ENCODE results near the gene ECT2L.
A peak's percentile ranks its signal among the peaks of the same experiment; 100 is the strongest.

Gene ECT2L

GRCh38 chr6:138805016-138805765, 9.3 kb downstream of the ECT2L start:
- no peak for DNase-seq

- no peak for DNase-seq
Observed at GRCh38 chr6:138806889-138807288, 11.0 kb downstream of the ECT2L start.

- no peak for DNase-seq
Observed at GRCh38 chr6:138809677-138810076, 13.8 kb downstream of the ECT2L start.

- no peak for DNase-seq
Observed at GRCh38 chr6:138811866-138812265, 16.0 kb downstream of the ECT2L start.

- DNase-seq: no peak
Observed at GRCh38 chr6:138814179-138814834, 18.4 kb downstream of the ECT2L start.

GRCh38 chr6:138815221-138815620, 19.3 kb downstream of the ECT2L start:
- no peak for DNase-seq

GRCh38 chr6:138815797-138816528, 20.1 kb downstream of the ECT2L start:
- DNase-seq: no peak

GRCh38 chr6:138817799-138818198, 21.9 kb downstream of the ECT2L start:
- DNase-seq: peak; percentile 7

- peak; percentile 26 for DNase-seq
Observed at GRCh38 chr6:138818496-138819194, 22.8 kb downstream of the ECT2L start.

- DNase-seq: no peak
Observed at GRCh38 chr6:138821519-138821918, 25.6 kb downstream of the ECT2L start.

- peak; percentile 20 for DNase-seq
Observed at GRCh38 chr6:138824482-138825144, 28.7 kb downstream of the ECT2L start.

- no peak for DNase-seq
Observed at GRCh38 chr6:138830248-138830647, 34.4 kb downstream of the ECT2L start.

- DNase-seq: no peak
Observed at GRCh38 chr6:138832182-138832581, 36.3 kb downstream of the ECT2L start.

GRCh38 chr6:138833816-138834539, 38.1 kb downstream of the ECT2L start:
- DNase-seq: no peak

GRCh38 chr6:138837246-138837645, 41.4 kb downstream of the ECT2L start:
- DNase-seq: no peak

- no peak for DNase-seq
Observed at GRCh38 chr6:138844192-138844591, 48.3 kb downstream of the ECT2L start.

GRCh38 chr6:138847884-138848283, 52.0 kb downstream of the ECT2L start:
- no peak for DNase-seq

GRCh38 chr6:138848461-138848860, 52.6 kb downstream of the ECT2L start:
- no peak for DNase-seq

GRCh38 chr6:138849791-138850190, 53.9 kb downstream of the ECT2L start:
- no peak for DNase-seq

- no peak for DNase-seq
Observed at GRCh38 chr6:138856654-138857053, 60.8 kb downstream of the ECT2L start.

- no peak for DNase-seq
Observed at GRCh38 chr6:138857775-138858174, 61.9 kb downstream of the ECT2L start.

- no peak for DNase-seq
Observed at GRCh38 chr6:138862456-138862855, 66.6 kb downstream of the ECT2L start.
